Cardiac fibroblast (primary cell): ENCODE measurements around the gene TTC33.
A peak's percentile ranks its signal among the peaks of the same experiment; 100 is the strongest.

ENCODE experiments used
- DNase-seq, 2 donors: peaks; one replicate each; pipeline versions ENCODE4 v3.0.0 to v3.0.0-alpha.2; 2010; ENCODE audit warnings: low read depth in 2 of 2
- H3K4me3 ChIP-seq, 2 donors: replicated peaks in 1 of 2; 1 replicate in 1 of 2; 2 replicates in 1 of 2; pipeline ENCODE4 v1.5.1; 2011; ENCODE audit warnings: low read depth in 2 of 2, low read length in 2 of 2, mild to moderate bottlenecking in 2 of 2, moderate library complexity in 1 of 2
- TF ChIP-seq, protein P1 (sequence below): IDR thresholded peaks from one replicate; pipeline ENCODE4 v1.5.1; 2011; ENCODE audit warnings: low read depth, mild to moderate bottlenecking, low read length, inconsistent platforms

Gene TTC33

DNA sequence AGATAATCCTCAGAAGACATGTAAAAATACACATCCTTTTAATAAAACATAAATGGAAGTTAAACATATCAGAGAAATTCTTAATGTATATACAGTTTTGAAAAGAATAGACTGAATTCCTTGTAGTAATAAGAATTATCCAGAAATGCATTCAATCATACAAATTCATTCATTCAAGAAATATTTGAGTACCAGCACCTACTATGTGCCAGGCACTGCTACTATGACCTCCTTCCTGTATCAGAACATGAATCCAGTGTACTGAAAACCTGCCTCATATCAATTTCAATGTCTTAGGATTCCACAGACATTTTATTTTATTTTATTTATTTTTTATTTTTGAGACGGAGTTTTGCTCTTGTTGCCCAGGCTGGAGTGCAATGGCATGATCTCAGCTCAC is 29.2 kb upstream of the TTC33 start:
- TF ChIP-seq, protein P1, sequence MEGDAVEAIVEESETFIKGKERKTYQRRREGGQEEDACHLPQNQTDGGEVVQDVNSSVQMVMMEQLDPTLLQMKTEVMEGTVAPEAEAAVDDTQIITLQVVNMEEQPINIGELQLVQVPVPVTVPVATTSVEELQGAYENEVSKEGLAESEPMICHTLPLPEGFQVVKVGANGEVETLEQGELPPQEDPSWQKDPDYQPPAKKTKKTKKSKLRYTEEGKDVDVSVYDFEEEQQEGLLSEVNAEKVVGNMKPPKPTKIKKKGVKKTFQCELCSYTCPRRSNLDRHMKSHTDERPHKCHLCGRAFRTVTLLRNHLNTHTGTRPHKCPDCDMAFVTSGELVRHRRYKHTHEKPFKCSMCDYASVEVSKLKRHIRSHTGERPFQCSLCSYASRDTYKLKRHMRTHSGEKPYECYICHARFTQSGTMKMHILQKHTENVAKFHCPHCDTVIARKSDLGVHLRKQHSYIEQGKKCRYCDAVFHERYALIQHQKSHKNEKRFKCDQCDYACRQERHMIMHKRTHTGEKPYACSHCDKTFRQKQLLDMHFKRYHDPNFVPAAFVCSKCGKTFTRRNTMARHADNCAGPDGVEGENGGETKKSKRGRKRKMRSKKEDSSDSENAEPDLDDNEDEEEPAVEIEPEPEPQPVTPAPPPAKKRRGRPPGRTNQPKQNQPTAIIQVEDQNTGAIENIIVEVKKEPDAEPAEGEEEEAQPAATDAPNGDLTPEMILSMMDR: no peak
- no peak overlapping the region for H3K4me3 ChIP-seq
- DNase-seq: no peak

DNA sequence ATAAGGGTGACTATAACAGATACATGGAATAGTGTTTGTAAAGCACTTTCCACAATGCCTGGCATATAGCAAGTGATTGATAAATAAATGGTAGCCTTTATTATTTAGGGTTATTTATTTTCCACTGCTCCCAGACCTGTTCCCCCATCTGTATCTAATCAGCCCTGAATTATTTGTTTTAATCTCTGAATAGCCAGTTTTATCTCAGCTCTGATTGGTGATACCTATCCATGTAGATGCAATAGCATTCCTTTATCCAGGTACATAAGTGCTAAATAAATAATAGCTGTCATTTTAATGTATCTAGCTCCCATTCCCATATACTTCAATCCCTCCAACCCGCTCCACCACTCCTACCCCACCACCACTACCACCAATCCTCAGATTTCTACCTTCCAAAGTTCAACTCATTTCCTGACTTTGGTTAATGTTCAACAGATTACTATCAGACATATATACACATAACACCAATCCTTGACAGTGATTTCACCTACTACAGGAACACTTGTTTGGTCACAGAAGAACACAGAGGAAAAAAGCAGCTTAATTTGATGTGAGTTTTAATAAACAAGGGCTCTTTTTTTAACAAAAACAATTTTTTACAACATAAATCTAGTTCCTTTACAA is 28.4 kb upstream of the TTC33 start:
- no peak for DNase-seq
- TF ChIP-seq, protein P1: no peak
- no peak overlapping the region for H3K4me3 ChIP-seq

DNA sequence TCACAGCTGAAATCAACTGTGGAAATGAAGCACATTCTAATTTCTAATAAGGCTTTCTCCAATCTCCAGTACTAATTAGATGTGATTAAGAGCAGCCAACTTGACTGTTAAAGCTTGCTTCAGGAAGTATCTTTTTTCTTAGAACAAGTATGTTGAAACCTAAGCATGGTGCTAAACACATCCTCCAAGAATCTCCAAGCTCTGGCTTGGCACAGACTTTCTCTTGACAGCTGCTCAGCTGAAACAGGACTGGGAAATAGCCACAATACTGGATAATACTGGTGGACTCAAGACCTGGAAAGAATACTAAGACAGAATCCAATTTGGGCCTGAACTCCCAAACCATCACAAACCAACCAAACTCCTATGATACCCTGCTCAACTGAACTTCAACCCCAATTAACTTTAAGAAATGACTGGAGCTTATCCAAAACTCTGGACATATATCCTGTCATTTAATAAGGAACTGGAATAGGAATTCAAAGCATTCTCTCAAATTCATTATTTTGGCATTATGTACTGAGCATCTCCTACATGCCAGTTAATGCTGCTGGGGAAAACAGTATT is 26.2 kb upstream of the TTC33 start:
- TF ChIP-seq, protein P1: no peak
- H3K4me3 ChIP-seq: no peak overlapping the region
- DNase-seq: peak; percentile 66 to 86

DNA sequence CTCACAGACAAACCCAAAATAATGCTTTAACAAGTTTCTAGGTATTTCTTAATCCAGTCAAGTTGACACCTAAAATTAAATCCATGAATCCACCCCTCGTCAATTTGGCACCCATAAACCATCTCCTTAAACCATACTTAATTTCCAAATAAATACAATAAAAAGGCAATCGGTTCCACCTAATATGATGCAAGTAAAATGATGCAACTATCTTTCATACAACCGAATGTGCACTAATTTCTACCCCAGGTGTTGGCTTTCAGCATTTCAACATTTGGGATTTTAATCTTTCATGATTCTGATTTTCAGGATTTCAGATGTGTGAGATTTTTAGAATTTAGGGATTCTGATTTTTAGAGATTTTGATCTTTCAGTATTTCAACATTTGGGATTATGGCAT is 25.1 kb upstream of the TTC33 start:
- TF ChIP-seq, protein P1: no peak
- DNase-seq: no peak
- H3K4me3 ChIP-seq: no peak overlapping the region

DNA sequence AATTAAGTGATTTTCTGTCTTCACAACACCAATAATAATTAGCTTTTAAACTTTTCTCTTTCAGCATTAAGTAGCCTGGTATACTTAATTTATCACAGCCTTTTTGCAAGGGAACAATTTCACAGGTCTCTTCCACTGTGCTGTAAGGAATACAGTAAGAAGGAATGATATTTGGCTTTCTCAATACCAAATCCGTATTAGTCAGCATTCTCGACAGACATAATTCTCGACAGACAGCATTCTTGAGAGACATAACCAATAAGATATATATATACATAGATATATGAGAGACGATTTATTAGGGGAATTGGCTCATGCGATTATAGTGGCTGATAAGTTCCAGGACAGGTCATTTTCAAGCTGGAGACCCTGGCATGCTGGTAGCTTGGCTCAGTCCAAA is 24.4 kb upstream of the TTC33 start:
- no peak overlapping the region for H3K4me3 ChIP-seq
- TF ChIP-seq, protein P1: no peak
- no peak for DNase-seq

DNA sequence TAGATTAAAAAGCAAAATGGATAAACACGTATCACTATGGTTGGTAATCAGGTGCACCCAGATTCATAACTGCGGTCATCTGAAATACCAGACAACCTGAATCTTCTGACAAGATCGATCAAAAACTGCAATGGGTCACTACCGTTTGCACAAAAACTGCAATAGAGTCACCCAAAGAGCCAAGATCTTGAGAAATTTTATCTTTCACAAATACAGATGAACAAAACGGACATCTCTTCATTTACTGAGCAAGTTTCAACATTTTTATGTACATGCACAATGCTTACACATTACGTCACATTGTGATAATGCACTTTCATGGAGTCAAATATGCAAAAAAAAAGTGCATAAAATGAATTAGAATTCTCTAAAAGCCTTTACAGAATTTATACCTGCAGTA is 23.8 kb upstream of the TTC33 start:
- TF ChIP-seq, protein P1: no peak
- no peak overlapping the region for H3K4me3 ChIP-seq
- DNase-seq: no peak

DNA sequence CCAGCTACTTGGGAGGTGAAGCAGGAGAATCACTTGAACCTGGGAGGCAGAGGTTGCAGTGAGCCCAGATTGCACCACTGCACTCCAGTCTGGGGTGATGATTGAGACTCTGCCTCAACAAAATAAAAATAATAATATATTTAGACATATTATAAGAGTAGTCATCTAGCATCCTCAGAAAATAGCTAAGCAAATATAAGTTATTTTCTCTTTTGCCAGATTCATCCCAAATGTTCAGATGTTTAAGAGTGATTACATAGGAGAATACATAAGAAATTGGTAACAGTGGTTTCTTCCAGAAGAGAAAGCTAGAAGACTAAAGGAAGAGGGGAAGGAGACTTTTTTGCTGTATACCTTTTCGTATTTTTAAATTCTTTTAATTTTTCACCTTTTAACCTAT is 22.4 kb upstream of the TTC33 start:
- no peak for DNase-seq
- TF ChIP-seq, protein P1: no peak
- no peak overlapping the region for H3K4me3 ChIP-seq
